ENCODE measurements around the gene HOXC11. TPM values are rescaled to one million over a fixed set of nuclear protein-coding genes. Genes with fewer than 3 reads are reported as not detected.

The HOXC11 gene
- total and polyA plus RNA-seq, 2 of the 4 experiments (the other 2 are of a cell fraction), result not detected

GRCh38 chr12:53932915-53933314 lies 40.0 kb upstream of the HOXC11 start:
- Histone ChIP-seq H2AK9ac (replicated peaks; ENCODE audit: low read depth, low read length, poor library complexity) (no peak overlapping the region), H4K5ac (ENCODE audit: low read depth, low read length) (no peak overlapping the region), H3K4me1 (ENCODE audit: control insufficient read depth, insufficient read depth, low read length) (no peaks in the 10 kb centered on the region), H2AK5ac (ENCODE audit: low read depth, low read length) (no peak overlapping the region), H4K91ac (ENCODE audit: insufficient read depth, low read depth, low read length) (no peak overlapping the region), H3K27ac (ENCODE audit: insufficient read depth, low read length) (no peak overlapping the region), H4K8ac (ENCODE audit: low read depth in 2 of 2, low read length in 2 of 2) (no peak overlapping the region), H2BK20ac (ENCODE audit: low read depth, low read length) (no peak overlapping the region), H2BK5ac (ENCODE audit: low read depth, low read length, poor library complexity, severe bottlenecking) (no peak overlapping the region), H3K4me3 (ENCODE audit: insufficient read depth, low read depth, low read length) (no peak overlapping the region), H2BK120ac (ENCODE audit: low read depth, low read length) (no peak overlapping the region), H3K4ac (ENCODE audit: low read depth, low read length) (no peak overlapping the region), H3K23ac (ENCODE audit: low read depth, low read length) (no peak overlapping the region), H3K14ac (replicated peaks; ENCODE audit: low read depth, low read length) (no peak overlapping the region), H3K36me3 (ENCODE audit: control insufficient read depth, insufficient read depth, low read length) (no peaks in the 10 kb centered on the region), H4K20me1 (ENCODE audit: insufficient read depth, low read length) (no peaks in the 10 kb centered on the region), H3K79me1 (ENCODE audit: low read depth in 1 of 2, low read length in 2 of 2) (no peaks in the 10 kb centered on the region), H3K9ac (ENCODE audit: low read depth, low read length) (no peak overlapping the region), H2BK15ac (ENCODE audit: low read depth, low read length) (no peak overlapping the region), H3K27me3 (ENCODE audit: control insufficient read depth, insufficient read depth, low read length) (peaks cover 88% of the 10 kb centered on the region), H3K9me3 (ENCODE audit: control insufficient read depth, insufficient read depth, low read length) (peaks cover 7% of the 10 kb centered on the region), H3K4me2 (ENCODE audit: low read depth, low read length) (no peak overlapping the region), H3K18ac (ENCODE audit: low read depth, low read length) (no peak overlapping the region), H3K56ac (ENCODE audit: extremely low read depth, insufficient read depth, low read length) (no peak overlapping the region), H3K9me1 (ENCODE audit: insufficient read depth, low read length) (no peaks in the 10 kb centered on the region), H2AFZ (replicated peaks; ENCODE audit: low read length, poor library complexity) (no peak overlapping the region)
- CTCF ChIA-PET, result no interaction called here
- POLR2A ChIA-PET (ENCODE audit: unreplicated experiment), result no interaction called here
- dilution Hi-C loops (cut with HindIII; ENCODE audit: low sequenced_read_pairs, unreplicated experiment), result no loop called here
- DNase-seq, result no peak
- intact Hi-C loops (cut with micrococcal nuclease), result no loop called here
- WGBS, 2 experiments (ENCODE audit: extremely low coverage in 2 of 2, insufficient read length in 1 of 2), result no CpG with 5 or more reads among the region's 4 CpGs
- ATAC-seq (ENCODE audit: low read depth), result no peak
- TF ChIP-seq BHLHE40 (IDR thresholded peaks at IDR 0.05; ENCODE audit: low read depth, low read length) (no peak), POLR2A (IDR thresholded peaks at IDR 0.05; ENCODE audit: low read depth, low read length) (no peak), CHD1 (IDR thresholded peaks at IDR 0.05; ENCODE audit: low read depth, low read length) (no peak), RFX5 (IDR thresholded peaks at IDR 0.05; ENCODE audit: low read depth, low read length) (no peak), RAD21 (IDR thresholded peaks at IDR 0.05; ENCODE audit: low read length) (no peak), CEBPB (IDR thresholded peaks at IDR 0.05; ENCODE audit: low read depth, low read length) (no peak), USF2 (IDR thresholded peaks at IDR 0.05; ENCODE audit: low read depth, low read length) (no peak), ELK1 (IDR thresholded peaks at IDR 0.05; ENCODE audit: borderline replicate concordance, low read depth, low read length) (no peak), SMC3 (IDR thresholded peaks at IDR 0.05; ENCODE audit: low read depth, low read length) (no peak), NFE2L2 (IDR thresholded peaks at IDR 0.05; ENCODE audit: low read depth, low read length) (no peak), MAFK (IDR thresholded peaks at IDR 0.05; ENCODE audit: low read depth, low read length) (no peak), CTCF (conservative IDR thresholded peaks at IDR 0.05; ENCODE audit: low read depth, low read length) (no peak), MXI1 (IDR thresholded peaks at IDR 0.05; ENCODE audit: borderline replicate concordance, low read depth, low read length) (no peak), FOS (IDR thresholded peaks at IDR 0.05; ENCODE audit: low read depth, low read length) (no peak), MAZ (IDR thresholded peaks at IDR 0.05; ENCODE audit: borderline replicate concordance, low read depth, low read length) (no peak), RCOR1 (IDR thresholded peaks at IDR 0.05; ENCODE audit: insufficient replicate concordance, low read length) (no peak)
- in situ Hi-C loops (cut with MboI; ENCODE audit: low sequenced_read_pairs), result no loop called here
- BruUV-seq (replicated peaks), result no TSS peak
